ENCODE data around the gene ATP12A. TPM values are rescaled to one million over a fixed set of nuclear protein-coding genes. Genes with fewer than 3 reads are reported as not detected.

The ATP12A gene
- total RNA-seq, 1 donor from 2014 or later: not detected

DNA sequence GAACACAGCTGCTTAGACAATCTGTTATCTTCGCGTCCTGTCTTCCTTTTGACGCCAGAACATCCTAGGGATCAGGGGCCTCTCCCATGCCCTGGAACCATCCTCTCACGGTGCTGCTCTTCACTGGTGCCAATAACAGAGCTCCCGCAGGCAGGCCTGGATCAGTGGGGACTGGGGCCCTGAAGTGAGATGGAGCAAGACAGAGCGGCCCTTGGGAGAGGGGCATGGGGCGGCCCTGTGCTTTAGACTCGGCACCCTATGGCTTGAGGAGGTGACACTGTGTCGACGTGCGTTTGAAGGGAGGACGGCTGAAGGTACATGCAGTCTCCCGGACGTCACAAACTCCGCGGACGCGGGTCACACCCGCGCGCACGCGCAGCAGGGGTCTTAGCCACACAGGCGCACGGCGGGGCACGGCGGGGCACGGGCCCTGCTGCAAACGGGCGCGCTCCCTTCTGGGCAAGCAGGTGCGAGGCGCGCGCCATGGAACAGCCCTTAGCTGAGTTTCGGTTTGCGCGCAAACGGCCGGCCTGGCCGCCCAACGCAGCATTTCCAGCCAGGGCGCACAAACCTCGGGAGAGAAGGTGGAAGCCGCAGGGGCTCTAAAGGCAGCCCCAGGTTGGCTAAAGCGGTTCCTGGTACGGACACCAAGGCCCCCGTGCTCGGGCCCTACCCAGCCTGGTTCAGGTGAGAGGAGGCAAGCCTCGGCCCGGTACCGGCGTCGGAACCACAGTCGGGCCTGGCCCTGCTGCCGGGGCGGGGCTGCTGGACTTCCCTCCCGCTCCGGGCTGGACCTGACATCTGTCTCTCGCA lies 67.2 kb downstream of the ATP12A start:
- Mint-ChIP-seq H3K4me3 (ENCODE audit: unreplicated experiment) (peak overlapping the region; percentile 77), H3K9me3 (ENCODE audit: low read depth) (no peaks in the 10 kb centered on the region), H3K27me3 (ENCODE audit: low read depth) (peaks cover 64% of the 10 kb centered on the region), H3K27ac (ENCODE audit: unreplicated experiment) (no peak overlapping the region), H3K36me3 (ENCODE audit: low read depth) (no peaks in the 10 kb centered on the region), H3K4me1 (ENCODE audit: low read depth) (peaks cover 14% of the 10 kb centered on the region)
- TF ChIP-seq, protein P1, sequence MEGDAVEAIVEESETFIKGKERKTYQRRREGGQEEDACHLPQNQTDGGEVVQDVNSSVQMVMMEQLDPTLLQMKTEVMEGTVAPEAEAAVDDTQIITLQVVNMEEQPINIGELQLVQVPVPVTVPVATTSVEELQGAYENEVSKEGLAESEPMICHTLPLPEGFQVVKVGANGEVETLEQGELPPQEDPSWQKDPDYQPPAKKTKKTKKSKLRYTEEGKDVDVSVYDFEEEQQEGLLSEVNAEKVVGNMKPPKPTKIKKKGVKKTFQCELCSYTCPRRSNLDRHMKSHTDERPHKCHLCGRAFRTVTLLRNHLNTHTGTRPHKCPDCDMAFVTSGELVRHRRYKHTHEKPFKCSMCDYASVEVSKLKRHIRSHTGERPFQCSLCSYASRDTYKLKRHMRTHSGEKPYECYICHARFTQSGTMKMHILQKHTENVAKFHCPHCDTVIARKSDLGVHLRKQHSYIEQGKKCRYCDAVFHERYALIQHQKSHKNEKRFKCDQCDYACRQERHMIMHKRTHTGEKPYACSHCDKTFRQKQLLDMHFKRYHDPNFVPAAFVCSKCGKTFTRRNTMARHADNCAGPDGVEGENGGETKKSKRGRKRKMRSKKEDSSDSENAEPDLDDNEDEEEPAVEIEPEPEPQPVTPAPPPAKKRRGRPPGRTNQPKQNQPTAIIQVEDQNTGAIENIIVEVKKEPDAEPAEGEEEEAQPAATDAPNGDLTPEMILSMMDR (IDR thresholded peaks at IDR 0.05): no peak
- DNase-seq (ENCODE audit: low spot score): no peak

DNA sequence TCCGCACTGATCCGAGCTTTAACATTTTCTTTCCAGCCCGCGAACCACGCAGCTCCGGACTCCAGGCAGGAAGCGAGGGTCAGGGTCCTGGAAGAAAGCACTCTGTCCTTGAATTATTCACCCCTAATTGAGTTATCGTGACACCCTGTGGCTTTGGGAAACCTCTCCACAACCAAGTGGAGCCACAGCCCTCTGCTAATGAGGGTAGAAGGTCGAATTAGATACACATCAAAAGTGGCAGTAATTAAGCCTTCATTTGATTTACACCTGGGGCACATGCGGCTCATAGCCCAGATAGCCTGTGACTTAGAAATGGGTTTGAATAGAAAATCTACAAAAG lies 67.8 kb downstream of the ATP12A start:
- H3K27me3 Mint-ChIP-seq (ENCODE audit: low read depth): peaks cover 64% of the 10 kb centered on the region
- H3K4me3 Mint-ChIP-seq (ENCODE audit: unreplicated experiment): peak overlapping the region; percentile 58
- no peaks in the 10 kb centered on the region for H3K9me3 Mint-ChIP-seq (ENCODE audit: low read depth)
- no peak for DNase-seq (ENCODE audit: low spot score)
- peaks cover 14% of the 10 kb centered on the region for H3K4me1 Mint-ChIP-seq (ENCODE audit: low read depth)
- no peak overlapping the region for H3K27ac Mint-ChIP-seq (ENCODE audit: unreplicated experiment)
- TF ChIP-seq, protein P1 (IDR thresholded peaks at IDR 0.05): no peak
- H3K36me3 Mint-ChIP-seq (ENCODE audit: low read depth): no peaks in the 10 kb centered on the region

DNA sequence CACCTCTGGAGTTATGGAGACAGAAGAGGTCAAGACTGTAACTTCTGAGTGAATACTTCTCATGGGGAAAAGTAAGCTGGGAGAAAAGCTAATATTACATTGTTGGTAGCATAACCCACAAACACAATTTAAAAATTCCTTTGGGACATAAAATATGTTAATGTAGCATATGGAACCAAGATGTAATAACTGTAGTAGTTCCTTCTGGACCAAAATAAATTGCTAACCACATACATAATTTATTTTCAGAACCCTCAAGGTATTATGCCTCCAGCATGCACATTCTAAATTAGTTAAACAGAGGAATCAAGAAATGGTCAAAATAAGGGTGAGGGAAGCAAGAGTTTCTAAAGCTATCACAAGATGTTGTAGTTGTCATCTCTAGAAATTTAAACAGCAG lies 79.0 kb downstream of the ATP12A start:
- DNase-seq (ENCODE audit: low spot score): no peak
- TF ChIP-seq, protein P1 (IDR thresholded peaks at IDR 0.05): no peak
- H3K4me3 Mint-ChIP-seq (ENCODE audit: unreplicated experiment): no peak overlapping the region
- no peaks in the 10 kb centered on the region for H3K36me3 Mint-ChIP-seq (ENCODE audit: low read depth)
- H3K4me1 Mint-ChIP-seq (ENCODE audit: low read depth): no peaks in the 10 kb centered on the region
- peaks cover 32% of the 10 kb centered on the region for H3K27me3 Mint-ChIP-seq (ENCODE audit: low read depth)
- no peak overlapping the region for H3K27ac Mint-ChIP-seq (ENCODE audit: unreplicated experiment)
- no peaks in the 10 kb centered on the region for H3K9me3 Mint-ChIP-seq (ENCODE audit: low read depth)

Other genes starting within 250 kb of the ATP12A start
- gene PARP4, start 167.6 kb upstream of the ATP12A start, total RNA-seq: 35.7 to 44.9 TPM (median 35.8 TPM) in 3 replicates
- not detected in 3 replicates for gene RNF17, start 83.8 kb downstream of the ATP12A start, total RNA-seq

Measured in chondrocyte (in vitro differentiated cells).